ENCODE measurements around the gene TAS1R3.

Gene TAS1R3

GRCh38 chr1:1290238-1290731 lies 40.8 kb upstream of the TAS1R3 start:
- no peaks in the 10 kb centered on the region for H3K4me1 ChIP-seq (ENCODE audit: control insufficient read depth, low read length)
- no peaks in the 10 kb centered on the region for H3K36me3 ChIP-seq (ENCODE audit: control insufficient read depth, low read length)
- H3K79me2 ChIP-seq (ENCODE audit: control insufficient read depth, low read length) = no peaks in the 10 kb centered on the region
- no peaks in the 10 kb centered on the region for H3K27me3 ChIP-seq (ENCODE audit: control insufficient read depth, low read length)
- H3K9me3 ChIP-seq (ENCODE audit: control insufficient read depth, insufficient read depth, low read length) = no peaks in the 10 kb centered on the region; the same call in 1 of the 2 replicates
- H3K9me2 ChIP-seq (replicated peaks; ENCODE audit: control insufficient read depth, low read length) = no peaks in the 10 kb centered on the region
- H4K20me1 ChIP-seq (ENCODE audit: control insufficient read depth, insufficient read depth, low read depth, low read length) = no peaks in the 10 kb centered on the region
- no peak overlapping the region for H3K4me2 ChIP-seq (ENCODE audit: low read length)
- no peak overlapping the region for H3K27ac ChIP-seq (ENCODE audit: low read depth, low read length)
- H3K4me3 ChIP-seq (ENCODE audit: low read length) = no peak overlapping the region
- TF ChIP-seq CTCF (IDR thresholded peaks at IDR 0.05; ENCODE audit: low read depth, low read length, poor library complexity, severe bottlenecking) (no peak), EZH2phosphoT487 (IDR thresholded peaks at IDR 0.05; ENCODE audit: borderline replicate concordance, low read length) (no peak)
- H3F3A ChIP-seq (ENCODE audit: control insufficient read depth, insufficient read depth) = no peaks in the 10 kb centered on the region

GRCh38 chr1:1291023-1291528 lies 40.0 kb upstream of the TAS1R3 start:
- Histone ChIP-seq H3K9me2 (replicated peaks; ENCODE audit: control insufficient read depth, low read length) (no peaks in the 10 kb centered on the region), H3K4me2 (ENCODE audit: low read length) (no peak overlapping the region), H3F3A (ENCODE audit: control insufficient read depth, insufficient read depth) (no peaks in the 10 kb centered on the region), H3K4me1 (ENCODE audit: control insufficient read depth, low read length) (no peaks in the 10 kb centered on the region), H4K20me1 (ENCODE audit: control insufficient read depth, insufficient read depth, low read depth, low read length) (no peaks in the 10 kb centered on the region), H3K27ac (ENCODE audit: low read depth, low read length) (no peak overlapping the region), H3K4me3 (ENCODE audit: low read length) (no peak overlapping the region), H3K36me3 (ENCODE audit: control insufficient read depth, low read length) (no peaks in the 10 kb centered on the region), H3K79me2 (ENCODE audit: control insufficient read depth, low read length) (no peaks in the 10 kb centered on the region), H3K9me3 (ENCODE audit: control insufficient read depth, insufficient read depth, low read length) (no peaks in the 10 kb centered on the region; the same call in 1 of the 2 replicates), H3K27me3 (ENCODE audit: control insufficient read depth, low read length) (no peaks in the 10 kb centered on the region)
- TF ChIP-seq EZH2phosphoT487 (IDR thresholded peaks at IDR 0.05; ENCODE audit: borderline replicate concordance, low read length) (no peak), CTCF (IDR thresholded peaks at IDR 0.05; ENCODE audit: low read depth, low read length, poor library complexity, severe bottlenecking) (no peak)

- Histone ChIP-seq H3K27ac (ENCODE audit: low read depth, low read length) (no peak overlapping the region), H3F3A (ENCODE audit: control insufficient read depth, insufficient read depth) (no peaks in the 10 kb centered on the region), H3K79me2 (ENCODE audit: control insufficient read depth, low read length) (no peaks in the 10 kb centered on the region), H3K4me2 (ENCODE audit: low read length) (no peak overlapping the region), H3K27me3 (ENCODE audit: control insufficient read depth, low read length) (no peaks in the 10 kb centered on the region), H3K4me3 (ENCODE audit: low read length) (no peak overlapping the region), H3K36me3 (ENCODE audit: control insufficient read depth, low read length) (no peaks in the 10 kb centered on the region), H4K20me1 (ENCODE audit: control insufficient read depth, insufficient read depth, low read depth, low read length) (no peaks in the 10 kb centered on the region), H3K9me2 (replicated peaks; ENCODE audit: control insufficient read depth, low read length) (no peaks in the 10 kb centered on the region), H3K4me1 (ENCODE audit: control insufficient read depth, low read length) (no peaks in the 10 kb centered on the region), H3K9me3 (ENCODE audit: control insufficient read depth, insufficient read depth, low read length) (no peaks in the 10 kb centered on the region; the same call in 1 of the 2 replicates)
- TF ChIP-seq CTCF (IDR thresholded peaks at IDR 0.05; ENCODE audit: low read depth, low read length, poor library complexity, severe bottlenecking) (peak; percentile 73), EZH2phosphoT487 (IDR thresholded peaks at IDR 0.05; ENCODE audit: borderline replicate concordance, low read length) (no peak)
Measured at GRCh38 chr1:1291548-1292441, 39.3 kb upstream of the TAS1R3 start.

Measured in DOHH2 (cell line).